ENCODE data around the gene PRPS1.

GRCh38 chrX:107677501-107677901 lies 49.2 kb downstream of the PRPS1 start:
- no peak for TF ChIP-seq POLR2A (IDR thresholded peaks at IDR 0.05; ENCODE audit: low read length)
- no peak for TF ChIP-seq GATA1 (IDR thresholded peaks at IDR 0.05; ENCODE audit: low read depth, low read length)

Data from erythroblast (primary cell).